Measurements from ENCODE around the gene FHIP1A. TPM values are rescaled to one million over a fixed set of nuclear protein-coding genes. Genes with fewer than 3 reads are reported as not detected.

Gene FHIP1A
- total RNA-seq, 1 experiment from 2014 or later = 2.2 TPM

- DNase-seq (ENCODE audit: low spot score) = no peak
Measured at GRCh38 chr4:151417766-151418376, 8.9 kb downstream of the FHIP1A start.

- peak; percentile 12 for DNase-seq (ENCODE audit: low spot score)
Measured at GRCh38 chr4:151418385-151418784, 9.4 kb downstream of the FHIP1A start.

GRCh38 chr4:151418856-151419255 lies 9.9 kb downstream of the FHIP1A start:
- no peak for DNase-seq (ENCODE audit: low spot score)

- no peak for DNase-seq (ENCODE audit: low spot score)
Measured at GRCh38 chr4:151420250-151420807, 11.4 kb downstream of the FHIP1A start.

- DNase-seq (ENCODE audit: low spot score) = no peak
Measured at GRCh38 chr4:151422854-151423253, 13.9 kb downstream of the FHIP1A start.

GRCh38 chr4:151426513-151426912 lies 17.5 kb downstream of the FHIP1A start:
- DNase-seq (ENCODE audit: low spot score) = no peak

GRCh38 chr4:151427266-151427665 lies 18.3 kb downstream of the FHIP1A start:
- no peak for DNase-seq (ENCODE audit: low spot score)

- no peak for DNase-seq (ENCODE audit: low spot score)
Measured at GRCh38 chr4:151428346-151428745, 19.4 kb downstream of the FHIP1A start.

- DNase-seq (ENCODE audit: low spot score) = no peak
Measured at GRCh38 chr4:151429957-151430570, 21.1 kb downstream of the FHIP1A start.

GRCh38 chr4:151430740-151431457 lies 21.9 kb downstream of the FHIP1A start:
- no peak for DNase-seq (ENCODE audit: low spot score)

- DNase-seq (ENCODE audit: low spot score) = no peak
Measured at GRCh38 chr4:151431728-151432127, 22.8 kb downstream of the FHIP1A start.

GRCh38 chr4:151432654-151433053 lies 23.7 kb downstream of the FHIP1A start:
- DNase-seq (ENCODE audit: low spot score) = no peak

GRCh38 chr4:151434183-151434860 lies 25.3 kb downstream of the FHIP1A start:
- DNase-seq (ENCODE audit: low spot score) = no peak

- DNase-seq (ENCODE audit: low spot score) = no peak
Measured at GRCh38 chr4:151436093-151436518, 27.1 kb downstream of the FHIP1A start.

- DNase-seq (ENCODE audit: low spot score) = no peak
Measured at GRCh38 chr4:151437505-151437904, 28.5 kb downstream of the FHIP1A start.

- no peak for DNase-seq (ENCODE audit: low spot score)
Measured at GRCh38 chr4:151438154-151438553, 29.2 kb downstream of the FHIP1A start.

- DNase-seq (ENCODE audit: low spot score) = no peak
Measured at GRCh38 chr4:151439320-151439719, 30.3 kb downstream of the FHIP1A start.

GRCh38 chr4:151442002-151442401 lies 33.0 kb downstream of the FHIP1A start:
- DNase-seq (ENCODE audit: low spot score) = no peak

GRCh38 chr4:151443247-151443646 lies 34.3 kb downstream of the FHIP1A start:
- no peak for DNase-seq (ENCODE audit: low spot score)

GRCh38 chr4:151443752-151444151 lies 34.8 kb downstream of the FHIP1A start:
- no peak for DNase-seq (ENCODE audit: low spot score)

GRCh38 chr4:151446208-151446607 lies 37.2 kb downstream of the FHIP1A start:
- no peak for DNase-seq (ENCODE audit: low spot score)

- DNase-seq (ENCODE audit: low spot score) = no peak
Measured at GRCh38 chr4:151454513-151454912, 45.5 kb downstream of the FHIP1A start.

All from HT-29 (cell line).